ENCODE data around the gene MRGPRD. TPM values are rescaled to one million over a fixed set of nuclear protein-coding genes. Genes with fewer than 3 reads are reported as not detected.

Gene MRGPRD
- total and polyA plus RNA-seq, 2 experiments from 2014 or later = not detected

- H3K36me3 ChIP-seq (ENCODE audit: insufficient read depth) = no peaks in the 10 kb centered on the region
- Mint-ChIP-seq H3K27me3 (ENCODE audit: insufficient read depth, low read depth, poor library complexity) (peaks cover 28% of the 10 kb centered on the region), H3K9me3 (no peaks in the 10 kb centered on the region; the same call in 2 of the 3 replicates), H3K27ac (no peak overlapping the region), H3K36me3 (ENCODE audit: low read depth) (no peaks in the 10 kb centered on the region; the same call in 2 of the 3 replicates), H3K4me3 (peak overlapping the region; percentile 73), H3K4me1 (peaks cover 32% of the 10 kb centered on the region)
- peaks cover 37% of the 10 kb centered on the region for H3K4me1 ChIP-seq (ENCODE audit: insufficient read depth)
- TF ChIP-seq POLR2AphosphoS5 (IDR thresholded peaks at IDR 0.05; ENCODE audit: low read depth) (peak; percentile 39; the same call in 1 of the 2 replicates), JUNB (IDR thresholded peaks at IDR 0.05; ENCODE audit: unreplicated experiment) (no peak)
- no peaks in the 10 kb centered on the region for H4K20me1 ChIP-seq (replicated peaks; ENCODE audit: insufficient read depth)
- no peaks in the 10 kb centered on the region; the same call in 1 of the 2 replicates for H3K27me3 ChIP-seq (ENCODE audit: insufficient read depth)
- H2AFZ ChIP-seq = peak overlapping the region; percentile 74
- peak overlapping the region; percentile 89 for H3K4me2 ChIP-seq
- H3F3A ChIP-seq (replicated peaks; ENCODE audit: low read depth) = no peaks in the 10 kb centered on the region
- DNase-seq (ENCODE audit: low spot score) (peak; percentile 90), ATAC-seq (peak; percentile 75)
- H3K27ac ChIP-seq (ENCODE audit: low read depth) = no peak overlapping the region
- H3K79me2 ChIP-seq (replicated peaks; ENCODE audit: insufficient read depth) = no peaks in the 10 kb centered on the region
- no peaks in the 10 kb centered on the region for H3K9me2 ChIP-seq (ENCODE audit: insufficient read depth)
- peak overlapping the region; percentile 43 for H3K4me3 ChIP-seq
Observed at GRCh38 chr11:69010964-69011623, 30.3 kb upstream of the MRGPRD start.

DNA sequence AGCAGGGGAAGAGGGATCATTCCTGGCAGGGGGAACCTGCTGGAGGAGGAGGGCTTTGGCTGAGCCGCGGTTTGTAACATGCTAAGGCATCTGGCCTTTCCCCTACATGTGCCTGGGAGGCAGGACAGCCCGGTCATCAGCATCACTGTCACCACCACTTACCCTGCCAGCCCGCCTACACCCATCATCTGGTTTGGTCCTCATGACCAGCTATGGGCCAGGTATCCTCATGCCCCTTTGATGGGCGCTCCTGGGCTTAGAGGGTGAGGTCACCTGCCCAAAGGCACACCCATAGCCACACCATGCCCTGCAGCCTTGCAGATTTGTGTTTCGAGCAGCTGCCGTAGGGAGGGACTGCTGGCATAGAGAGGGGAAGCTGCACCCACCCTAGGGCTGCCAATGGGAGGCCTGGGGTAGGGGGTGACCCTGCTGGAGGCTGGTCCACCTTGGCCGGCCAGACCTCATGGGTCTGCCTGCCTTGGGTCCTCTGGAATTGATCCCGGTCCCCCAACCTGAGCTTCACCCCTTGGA lies 29.6 kb upstream of the MRGPRD start:
- no peak overlapping the region for H3K27ac Mint-ChIP-seq
- peak overlapping the region; percentile 43 for H3K4me3 ChIP-seq
- peaks cover 37% of the 10 kb centered on the region for H3K4me1 ChIP-seq (ENCODE audit: insufficient read depth)
- H3K27me3 Mint-ChIP-seq (ENCODE audit: insufficient read depth, low read depth, poor library complexity) = peaks cover 28% of the 10 kb centered on the region
- H3K36me3 ChIP-seq (ENCODE audit: insufficient read depth) = no peaks in the 10 kb centered on the region
- H4K20me1 ChIP-seq (replicated peaks; ENCODE audit: insufficient read depth) = no peaks in the 10 kb centered on the region
- peaks cover under 1% of the 10 kb centered on the region; the same call in 1 of the 3 replicates for H3K36me3 Mint-ChIP-seq (ENCODE audit: low read depth)
- ATAC-seq (no peak), DNase-seq (ENCODE audit: low spot score) (no peak)
- no peaks in the 10 kb centered on the region for H3K79me2 ChIP-seq (replicated peaks; ENCODE audit: insufficient read depth)
- peak overlapping the region; percentile 89 for H3K4me2 ChIP-seq
- no peaks in the 10 kb centered on the region; the same call in 1 of the 2 replicates for H3K27me3 ChIP-seq (ENCODE audit: insufficient read depth)
- peaks cover 32% of the 10 kb centered on the region for H3K4me1 Mint-ChIP-seq
- H3K4me3 Mint-ChIP-seq = no peak overlapping the region; the same call in 1 of the 3 replicates
- no peaks in the 10 kb centered on the region for H3F3A ChIP-seq (replicated peaks; ENCODE audit: low read depth)
- peak overlapping the region; percentile 74; the same call in 1 of the 2 replicates for H2AFZ ChIP-seq
- H3K9me3 Mint-ChIP-seq = no peaks in the 10 kb centered on the region; the same call in 2 of the 3 replicates
- H3K9me2 ChIP-seq (ENCODE audit: insufficient read depth) = no peaks in the 10 kb centered on the region
- TF ChIP-seq JUNB (IDR thresholded peaks at IDR 0.05; ENCODE audit: unreplicated experiment) (no peak), CREB1 (CRISPR knock-in tag; IDR thresholded peaks at IDR 0.05; ENCODE audit: low read depth) (no peak), ETS1 (IDR thresholded peaks at IDR 0.05) (no peak), ZNF331 (CRISPR knock-in tag; IDR thresholded peaks at IDR 0.05; ENCODE audit: low read depth) (no peak)
- no peak overlapping the region for H3K27ac ChIP-seq (ENCODE audit: low read depth)

GRCh38 chr11:69009441-69010211 lies 28.8 kb upstream of the MRGPRD start:
- ATAC-seq (no peak), DNase-seq (ENCODE audit: low spot score) (no peak)
- Mint-ChIP-seq H3K27me3 (ENCODE audit: insufficient read depth, low read depth, poor library complexity) (peaks cover 26% of the 10 kb centered on the region), H3K27ac (no peak overlapping the region), H3K4me1 (peaks cover 28% of the 10 kb centered on the region), H3K36me3 (ENCODE audit: low read depth) (peaks cover 3% of the 10 kb centered on the region; the same call in 2 of the 3 replicates), H3K4me3 (no peak overlapping the region), H3K9me3 (no peaks in the 10 kb centered on the region; the same call in 2 of the 3 replicates)
- no peak overlapping the region for H3K27ac ChIP-seq (ENCODE audit: low read depth)
- no peaks in the 10 kb centered on the region for H3K9me2 ChIP-seq (ENCODE audit: insufficient read depth)
- no peaks in the 10 kb centered on the region for H3K79me2 ChIP-seq (replicated peaks; ENCODE audit: insufficient read depth)
- no peak overlapping the region for H3K4me3 ChIP-seq
- H3F3A ChIP-seq (replicated peaks; ENCODE audit: low read depth) = no peaks in the 10 kb centered on the region
- peaks cover 31% of the 10 kb centered on the region for H3K4me1 ChIP-seq (ENCODE audit: insufficient read depth)
- no peak overlapping the region for H2AFZ ChIP-seq
- H3K27me3 ChIP-seq (ENCODE audit: insufficient read depth) = no peaks in the 10 kb centered on the region; the same call in 1 of the 2 replicates
- no peaks in the 10 kb centered on the region for H3K36me3 ChIP-seq (ENCODE audit: insufficient read depth)
- H3K4me2 ChIP-seq = no peak overlapping the region
- H4K20me1 ChIP-seq (replicated peaks; ENCODE audit: insufficient read depth) = no peaks in the 10 kb centered on the region
- TF ChIP-seq STAT1 (IDR thresholded peaks at IDR 0.05; ENCODE audit: unreplicated experiment) = no peak
- no peak for TF ChIP-seq ZNF114 (CRISPR knock-in tag; IDR thresholded peaks at IDR 0.05)
- TF ChIP-seq, protein P1, sequence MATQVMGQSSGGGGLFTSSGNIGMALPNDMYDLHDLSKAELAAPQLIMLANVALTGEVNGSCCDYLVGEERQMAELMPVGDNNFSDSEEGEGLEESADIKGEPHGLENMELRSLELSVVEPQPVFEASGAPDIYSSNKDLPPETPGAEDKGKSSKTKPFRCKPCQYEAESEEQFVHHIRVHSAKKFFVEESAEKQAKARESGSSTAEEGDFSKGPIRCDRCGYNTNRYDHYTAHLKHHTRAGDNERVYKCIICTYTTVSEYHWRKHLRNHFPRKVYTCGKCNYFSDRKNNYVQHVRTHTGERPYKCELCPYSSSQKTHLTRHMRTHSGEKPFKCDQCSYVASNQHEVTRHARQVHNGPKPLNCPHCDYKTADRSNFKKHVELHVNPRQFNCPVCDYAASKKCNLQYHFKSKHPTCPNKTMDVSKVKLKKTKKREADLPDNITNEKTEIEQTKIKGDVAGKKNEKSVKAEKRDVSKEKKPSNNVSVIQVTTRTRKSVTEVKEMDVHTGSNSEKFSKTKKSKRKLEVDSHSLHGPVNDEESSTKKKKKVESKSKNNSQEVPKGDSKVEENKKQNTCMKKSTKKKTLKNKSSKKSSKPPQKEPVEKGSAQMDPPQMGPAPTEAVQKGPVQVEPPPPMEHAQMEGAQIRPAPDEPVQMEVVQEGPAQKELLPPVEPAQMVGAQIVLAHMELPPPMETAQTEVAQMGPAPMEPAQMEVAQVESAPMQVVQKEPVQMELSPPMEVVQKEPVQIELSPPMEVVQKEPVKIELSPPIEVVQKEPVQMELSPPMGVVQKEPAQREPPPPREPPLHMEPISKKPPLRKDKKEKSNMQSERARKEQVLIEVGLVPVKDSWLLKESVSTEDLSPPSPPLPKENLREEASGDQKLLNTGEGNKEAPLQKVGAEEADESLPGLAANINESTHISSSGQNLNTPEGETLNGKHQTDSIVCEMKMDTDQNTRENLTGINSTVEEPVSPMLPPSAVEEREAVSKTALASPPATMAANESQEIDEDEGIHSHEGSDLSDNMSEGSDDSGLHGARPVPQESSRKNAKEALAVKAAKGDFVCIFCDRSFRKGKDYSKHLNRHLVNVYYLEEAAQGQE (IDR thresholded peaks at IDR 0.05; ENCODE audit: unreplicated experiment) = no peak
- no peak for TF ChIP-seq EZH2phosphoT487 (IDR thresholded peaks at IDR 0.05; ENCODE audit: unreplicated experiment)
- no peak for TF ChIP-seq POLR2AphosphoS5 (IDR thresholded peaks at IDR 0.05; ENCODE audit: low read depth)
- no peak for TF ChIP-seq EZH2 (IDR thresholded peaks at IDR 0.05; ENCODE audit: low read depth, unreplicated experiment)
- TF ChIP-seq NANOG (IDR thresholded peaks at IDR 0.05; ENCODE audit: borderline replicate concordance) = no peak
- no peak for TF ChIP-seq JUNB (IDR thresholded peaks at IDR 0.05; ENCODE audit: unreplicated experiment)

Measured in GM23338 (cell line).